Thymus (tissue), 11 donors: ENCODE measurements around the gene NEK11. TPM values are rescaled to one million over a fixed set of nuclear protein-coding genes. Genes with fewer than 3 reads are reported as not detected.

Experiments used
- DNase-seq, 9 donors: peaks; one replicate each; pipeline ENCODE4 v3.0.0-alpha.2; 2013; ENCODE audit warnings: low spot score in 9 of 9, low read depth in 6 of 9, missing footprints in 1 of 9
- H3K27ac ChIP-seq, 2 donors: one replicate each; pipeline ENCODE4 v1.5.1; 2013; ENCODE audit warnings: control low read depth in 1 of 2, low read depth in 1 of 2, low read length in 1 of 2, mild to moderate bottlenecking in 1 of 2, moderate library complexity in 1 of 2
- H3K27me3 ChIP-seq, 2 donors: one replicate each; pipeline ENCODE4 v1.5.1; 2013; ENCODE audit warnings: low read length in 1 of 2; ENCODE audit not compliant: control insufficient read depth in 2 of 2, insufficient read depth in 1 of 2
- H3K36me3 ChIP-seq, 2 donors: one replicate each; pipeline ENCODE4 v1.5.1; 2013; ENCODE audit warnings: low read length in 1 of 2, mild to moderate bottlenecking in 1 of 2, moderate library complexity in 1 of 2; ENCODE audit not compliant: control insufficient read depth in 2 of 2, insufficient read depth in 2 of 2
- H3K4me1 ChIP-seq, 2 donors: one replicate each; pipeline ENCODE4 v1.5.1; 2013; ENCODE audit warnings: low read length in 2 of 2; ENCODE audit not compliant: control insufficient read depth in 2 of 2, insufficient read depth in 2 of 2
- H3K4me3 ChIP-seq, 2 donors: one replicate each; pipeline ENCODE4 v1.5.1; 2013; ENCODE audit warnings: low read length in 2 of 2, control low read depth in 1 of 2, mild to moderate bottlenecking in 1 of 2
- H3K9me3 ChIP-seq, 2 donors: one replicate each; pipeline ENCODE4 v1.5.1; 2013; ENCODE audit warnings: low read length in 1 of 2, mild to moderate bottlenecking in 1 of 2; ENCODE audit not compliant: control insufficient read depth in 2 of 2, insufficient read depth in 1 of 2
- WGBS: extraction: QIAGEN DNeasy Blood & Tissue Kit; methylation state at CpG from one replicate; pipeline ENCODE4 v1.1.7; 2013; 5-methylcytosine and 5-hydroxymethylcytosine counted together
- polyA plus RNA-seq: library from polyadenylated mRNA; stranded (reverse); fragments of 200-250 nt; gene quantifications from one replicate; pipeline ENCODE4 v1.2.3, GENCODE V29; 2013
- total RNA-seq: library from RNA; stranded (reverse); fragments of 120-200 nt; gene quantifications from one replicate; pipeline ENCODE4 v1.2.4, GENCODE V29; 2013
- donor health status: healthy.

The NEK11 gene
- total and polyA plus RNA-seq, 2 donors = 1.8 to 3.2 TPM

GRCh38 chr3:131007256-131007655 lies 19.4 kb upstream of the NEK11 start:
- Histone ChIP-seq H3K9me3 (no peaks in the 10 kb centered on the region), H3K4me1 (no peaks in the 10 kb centered on the region), H3K27ac (no peak overlapping the region), H3K27me3 (no peaks in the 10 kb centered on the region), H3K4me3 (no peak overlapping the region), H3K36me3 (peaks cover 13 to 47% of the 10 kb centered on the region in 2 donors)
- WGBS = over 99% methylated on average over 2 of the region's 2 CpGs
- no peak for DNase-seq

- H3K27me3 ChIP-seq = no peaks in the 10 kb centered on the region
- no peak overlapping the region for H3K4me3 ChIP-seq
- H3K4me1 ChIP-seq = no peaks in the 10 kb centered on the region
- WGBS = 98% methylated on average over 2 of the region's 2 CpGs
- no peak overlapping the region for H3K27ac ChIP-seq
- no peak for DNase-seq
- no peaks in the 10 kb centered on the region for H3K9me3 ChIP-seq
- H3K36me3 ChIP-seq = peaks cover 13 to 52% of the 10 kb centered on the region in 2 donors
Measured at GRCh38 chr3:131007782-131008181, 18.9 kb upstream of the NEK11 start.

- H3K36me3 ChIP-seq = peaks cover 14 to 56% of the 10 kb centered on the region in 2 donors
- 100% methylated on average over 1 of the region's 1 CpG for WGBS
Measured at GRCh38 chr3:131008326-131008725, 18.4 kb upstream of the NEK11 start.

GRCh38 chr3:131009698-131010097 lies 17.0 kb upstream of the NEK11 start:
- 97% methylated on average over 1 of the region's 1 CpG for WGBS
- H3K27ac ChIP-seq = no peak overlapping the region
- H3K36me3 ChIP-seq = peaks cover 15 to 62% of the 10 kb centered on the region in 2 donors

More at GRCh38 chr3:131008326-131008725, 18.4 kb upstream of the NEK11 start:
- Histone ChIP-seq H3K4me1 (no peaks in the 10 kb centered on the region), H3K27me3 (no peaks in the 10 kb centered on the region), H3K9me3 (no peaks in the 10 kb centered on the region), H3K27ac (no peak overlapping the region), H3K4me3 (no peak overlapping the region)
- DNase-seq = no peak

GRCh38 chr3:131018970-131019369 lies 7.7 kb upstream of the NEK11 start:
- Histone ChIP-seq H3K27ac (no peak overlapping the region), H3K27me3 (no peaks in the 10 kb centered on the region), H3K4me3 (no peak overlapping the region), H3K4me1 (peaks cover 0 to 10% of the 10 kb centered on the region in 2 donors), H3K9me3 (no peaks in the 10 kb centered on the region), H3K36me3 (peaks cover 29 to 50% of the 10 kb centered on the region in 2 donors)
- 98% methylated on average over 3 of the region's 3 CpGs for WGBS
- no peak for DNase-seq

More at GRCh38 chr3:131009698-131010097, 17.0 kb upstream of the NEK11 start:
- DNase-seq = no peak
- Histone ChIP-seq H3K9me3 (no peaks in the 10 kb centered on the region), H3K4me1 (no peaks in the 10 kb centered on the region), H3K27me3 (no peaks in the 10 kb centered on the region), H3K4me3 (no peak overlapping the region)

- Histone ChIP-seq H3K4me1 (peaks cover 0 to 13% of the 10 kb centered on the region in 2 donors), H3K27ac (no peak overlapping the region), H3K27me3 (no peaks in the 10 kb centered on the region), H3K4me3 (no peak overlapping the region), H3K36me3 (peaks cover 26 to 44% of the 10 kb centered on the region in 2 donors), H3K9me3 (no peaks in the 10 kb centered on the region)
- 67% methylated on average over 5 of the region's 5 CpGs for WGBS
- peak in 1 of 9 donors; percentile 21 for DNase-seq
Measured at GRCh38 chr3:131020122-131020693, 6.5 kb upstream of the NEK11 start.

GRCh38 chr3:131025539-131025938 lies 1.1 kb upstream of the NEK11 start:
- WGBS = 91% methylated on average over 1 of the region's 1 CpG
- Histone ChIP-seq H3K4me1 (peaks cover 11 to 17% of the 10 kb centered on the region in 2 donors), H3K9me3 (no peaks in the 10 kb centered on the region), H3K27ac (no peak overlapping the region), H3K36me3 (peaks cover 6 to 12% of the 10 kb centered on the region in 2 donors), H3K27me3 (no peaks in the 10 kb centered on the region), H3K4me3 (peak overlapping the region; percentile 74 to 83)
- no peak for DNase-seq

- no peaks in the 10 kb centered on the region for H3K9me3 ChIP-seq
- H3K36me3 ChIP-seq = peaks cover 0 to 6% of the 10 kb centered on the region in 2 donors
- H3K4me1 ChIP-seq = peaks cover 9 to 11% of the 10 kb centered on the region in 2 donors
- no peak for DNase-seq
- H3K27me3 ChIP-seq = no peaks in the 10 kb centered on the region
- no peak overlapping the region for H3K4me3 ChIP-seq
- 98% methylated on average over 3 of the region's 3 CpGs for WGBS
- no peak overlapping the region for H3K27ac ChIP-seq
Measured at GRCh38 chr3:131028844-131029243, 2.2 kb downstream of the NEK11 start.

- no peaks in the 10 kb centered on the region for H3K9me3 ChIP-seq
- no peaks in the 10 kb centered on the region for H3K36me3 ChIP-seq
- no peak for DNase-seq
- peaks cover 2 to 7% of the 10 kb centered on the region in 2 donors for H3K4me1 ChIP-seq
- no peak overlapping the region for H3K27ac ChIP-seq
- H3K4me3 ChIP-seq = no peak overlapping the region
- no peaks in the 10 kb centered on the region for H3K27me3 ChIP-seq
- 85% methylated on average over 3 of the region's 3 CpGs for WGBS
Measured at GRCh38 chr3:131031660-131032059, 5.0 kb downstream of the NEK11 start.
